Panc1 (cell line): ENCODE data around the gene F13A1. TPM values are rescaled to one million over a fixed set of nuclear protein-coding genes. Genes with fewer than 3 reads are reported as not detected.

Experiments used
- ATAC-seq: fragments of 200-7000 bp; cut with Tn5 transposase; 2 replicates; pipeline ENCODE4 v1.9.1; 2020; ENCODE audit warnings: mild to moderate bottlenecking, moderate library complexity
- BruUV-seq: library from RNA; stranded (reverse); fragments of 400-500 nt; replicated peaks from 2 replicates; lab custom pipeline; 2021; lab: Mats Ljungman, UMichigan
- CTCF ChIA-PET: fragments of 300-600 bp; sonication (Branson Sonifier 250); formaldehyde crosslinking; loops from one replicate; lab custom pipeline; 2022; ENCODE audit warnings: antibody characterized with exemption; lab: Charles Lee
- POLR2A ChIA-PET: fragments of 300-600 bp; sonication (Branson Sonifier 250); formaldehyde crosslinking; loops from one replicate; lab custom pipeline; 2022; ENCODE audit warnings: antibody characterized with exemption; lab: Charles Lee
- DNase-seq: peaks from one replicate; pipeline ENCODE4 v3.0.0-alpha.2; 2010; ENCODE audit warnings: low read depth, low spot score
- H3K27ac ChIP-seq: 2 replicates; pipeline ENCODE4 v1.5.1; 2011; ENCODE audit warnings: mild to moderate bottlenecking, low read length, inconsistent platforms
- H3K27me3 ChIP-seq: fragments of 200-500 bp; sonication (Bioruptor generic); 2 replicates; pipeline ENCODE4 v1.6.0; 2014; ENCODE audit warnings: low read length, inconsistent platforms; ENCODE audit not compliant: control insufficient read depth, insufficient read depth
- H3K36me3 ChIP-seq: fragments of 200-500 bp; sonication (Bioruptor generic); 2 replicates; pipeline ENCODE4 v1.5.1; 2014; ENCODE audit warnings: inconsistent platforms, mild to moderate bottlenecking, low read length, moderate library complexity; ENCODE audit not compliant: control insufficient read depth, insufficient read depth
- H3K4me1 ChIP-seq: 2 replicates; pipeline ENCODE4 v1.5.1; 2011; ENCODE audit warnings: inconsistent platforms, mild to moderate bottlenecking, low read length, moderate library complexity; ENCODE audit not compliant: control insufficient read depth, insufficient read depth
- H3K4me3 ChIP-seq, 2 experiments: 2 replicates each; pipeline ENCODE4 v1.5.1; 2011 to 2012; ENCODE audit warnings: low read depth in 2 of 2, low read length in 2 of 2, mild to moderate bottlenecking in 2 of 2, inconsistent platforms in 1 of 2, moderate library complexity in 1 of 2
- H3K9me3 ChIP-seq: fragments of 200-500 bp; sonication (Bioruptor generic); 2 replicates; pipeline ENCODE4 v1.5.1; 2014; ENCODE audit warnings: low read depth, mild to moderate bottlenecking, inconsistent platforms, low read length, moderate library complexity; ENCODE audit not compliant: control insufficient read depth, insufficient read depth
- CTCF ChIP-seq: fragments of 450-650 bp; IDR thresholded peaks from 2 replicates; pipeline ENCODE4 v1.5.1; 2017; ENCODE audit warnings: mild to moderate bottlenecking
- POLR2AphosphoS5 ChIP-seq: IDR thresholded peaks from 2 replicates; pipeline ENCODE4 v1.6.1; 2012; ENCODE audit warnings: mild to moderate bottlenecking, low read depth, low read length, moderate library complexity
- REST ChIP-seq, 2 experiments: IDR thresholded peaks; 2 replicates each; pipeline ENCODE4 v1.6.1; 2011 to 2012; ENCODE audit warnings: low read depth in 2 of 2, control low read depth in 1 of 2, low read length in 1 of 2, mild to moderate bottlenecking in 1 of 2, moderate library complexity in 1 of 2; ENCODE audit not compliant: insufficient read depth in 1 of 2
- SIN3A ChIP-seq: IDR thresholded peaks from 2 replicates; pipeline ENCODE4 v1.6.1; 2012; ENCODE audit warnings: low read depth, mild to moderate bottlenecking, low read length, moderate library complexity, borderline replicate concordance; ENCODE audit not compliant: insufficient read depth
- TCF7L2 ChIP-seq: IDR thresholded peaks from 2 replicates; pipeline ENCODE4 v1.6.1; 2011; ENCODE audit warnings: mild to moderate bottlenecking, low read depth, low read length, inconsistent platforms
- in situ Hi-C: cut with HindIII; loops from 2 replicates; pipeline ENCODE4 v1.10.0; 2016; ENCODE audit warnings: low sequenced_read_pairs, low pct_unique_long_range_greater_than_20kb
- intact Hi-C: fragments of 100-400 bp; cut with micrococcal nuclease; formaldehyde crosslinking; loops from one replicate; pipeline ENCODE4 v1.10.0; 2022; ENCODE audit not compliant: unreplicated experiment
- total RNA-seq: library from RNA; stranded (reverse); gene quantifications from one replicate; pipeline ENCODE4 v1.2.1, GENCODE V29; 2021; ENCODE audit not compliant: unreplicated experiment

The F13A1 gene
- total RNA-seq, 1 experiment from 2014 or later: 0.26 TPM

GRCh38 chr6:6235786-6236185 lies 84.7 kb downstream of the F13A1 start:
- DNase-seq (no peak), ATAC-seq (no peak)
- in situ Hi-C loops: no loop called here
- ChIA-PET CTCF (no interaction called here), POLR2A (no interaction called here)
- no peaks in the 10 kb centered on the region for H3K36me3 ChIP-seq
- H3K9me3 ChIP-seq: no peaks in the 10 kb centered on the region
- BruUV-seq: no TSS peak
- no peaks in the 10 kb centered on the region for H3K27me3 ChIP-seq
- H3K27ac ChIP-seq: no peak overlapping the region
- no peaks in the 10 kb centered on the region for H3K4me1 ChIP-seq
- intact Hi-C loops: no loop called here
- TF ChIP-seq REST (IDR thresholded peaks at IDR 0.05; ENCODE audit: insufficient read depth in 1 of 2, low read depth in 2 of 2, low read length in 1 of 2): no peak
- TF ChIP-seq CTCF: no peak
- no peak for TF ChIP-seq POLR2AphosphoS5
- TF ChIP-seq TCF7L2: no peak
- TF ChIP-seq SIN3A: no peak
- no peak overlapping the region for H3K4me3 ChIP-seq

- no peak overlapping the region for H3K27ac ChIP-seq
- no TSS peak for BruUV-seq
- no peaks in the 10 kb centered on the region for H3K36me3 ChIP-seq
- in situ Hi-C loops (no loop called here), intact Hi-C loops (no loop called here)
- H3K27me3 ChIP-seq: no peaks in the 10 kb centered on the region
- H3K4me1 ChIP-seq: no peaks in the 10 kb centered on the region
- POLR2A ChIA-PET: no interaction called here
- no peak overlapping the region for H3K4me3 ChIP-seq
- no peaks in the 10 kb centered on the region for H3K9me3 ChIP-seq
- TF ChIP-seq SIN3A: no peak
- TF ChIP-seq CTCF: no peak
- TF ChIP-seq POLR2AphosphoS5: no peak
- TF ChIP-seq TCF7L2: no peak
- no peak for TF ChIP-seq REST (IDR thresholded peaks at IDR 0.05; ENCODE audit: insufficient read depth in 1 of 2, low read depth in 2 of 2, low read length in 1 of 2)
- ATAC-seq (no peak), DNase-seq (no peak)
- CTCF ChIA-PET: no interaction called here
Observed at GRCh38 chr6:6234963-6235362, 85.5 kb downstream of the F13A1 start.
